ENCODE results near the gene SEC31A.
"Not testable (repeated sequence)": the region's sequence is repeated elsewhere in the genome, so short reads cannot be mapped to it uniquely, and the experiment has no call there.

SEC31A gene, protein sequence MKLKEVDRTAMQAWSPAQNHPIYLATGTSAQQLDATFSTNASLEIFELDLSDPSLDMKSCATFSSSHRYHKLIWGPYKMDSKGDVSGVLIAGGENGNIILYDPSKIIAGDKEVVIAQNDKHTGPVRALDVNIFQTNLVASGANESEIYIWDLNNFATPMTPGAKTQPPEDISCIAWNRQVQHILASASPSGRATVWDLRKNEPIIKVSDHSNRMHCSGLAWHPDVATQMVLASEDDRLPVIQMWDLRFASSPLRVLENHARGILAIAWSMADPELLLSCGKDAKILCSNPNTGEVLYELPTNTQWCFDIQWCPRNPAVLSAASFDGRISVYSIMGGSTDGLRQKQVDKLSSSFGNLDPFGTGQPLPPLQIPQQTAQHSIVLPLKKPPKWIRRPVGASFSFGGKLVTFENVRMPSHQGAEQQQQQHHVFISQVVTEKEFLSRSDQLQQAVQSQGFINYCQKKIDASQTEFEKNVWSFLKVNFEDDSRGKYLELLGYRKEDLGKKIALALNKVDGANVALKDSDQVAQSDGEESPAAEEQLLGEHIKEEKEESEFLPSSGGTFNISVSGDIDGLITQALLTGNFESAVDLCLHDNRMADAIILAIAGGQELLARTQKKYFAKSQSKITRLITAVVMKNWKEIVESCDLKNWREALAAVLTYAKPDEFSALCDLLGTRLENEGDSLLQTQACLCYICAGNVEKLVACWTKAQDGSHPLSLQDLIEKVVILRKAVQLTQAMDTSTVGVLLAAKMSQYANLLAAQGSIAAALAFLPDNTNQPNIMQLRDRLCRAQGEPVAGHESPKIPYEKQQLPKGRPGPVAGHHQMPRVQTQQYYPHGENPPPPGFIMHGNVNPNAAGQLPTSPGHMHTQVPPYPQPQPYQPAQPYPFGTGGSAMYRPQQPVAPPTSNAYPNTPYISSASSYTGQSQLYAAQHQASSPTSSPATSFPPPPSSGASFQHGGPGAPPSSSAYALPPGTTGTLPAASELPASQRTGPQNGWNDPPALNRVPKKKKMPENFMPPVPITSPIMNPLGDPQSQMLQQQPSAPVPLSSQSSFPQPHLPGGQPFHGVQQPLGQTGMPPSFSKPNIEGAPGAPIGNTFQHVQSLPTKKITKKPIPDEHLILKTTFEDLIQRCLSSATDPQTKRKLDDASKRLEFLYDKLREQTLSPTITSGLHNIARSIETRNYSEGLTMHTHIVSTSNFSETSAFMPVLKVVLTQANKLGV

DNA sequence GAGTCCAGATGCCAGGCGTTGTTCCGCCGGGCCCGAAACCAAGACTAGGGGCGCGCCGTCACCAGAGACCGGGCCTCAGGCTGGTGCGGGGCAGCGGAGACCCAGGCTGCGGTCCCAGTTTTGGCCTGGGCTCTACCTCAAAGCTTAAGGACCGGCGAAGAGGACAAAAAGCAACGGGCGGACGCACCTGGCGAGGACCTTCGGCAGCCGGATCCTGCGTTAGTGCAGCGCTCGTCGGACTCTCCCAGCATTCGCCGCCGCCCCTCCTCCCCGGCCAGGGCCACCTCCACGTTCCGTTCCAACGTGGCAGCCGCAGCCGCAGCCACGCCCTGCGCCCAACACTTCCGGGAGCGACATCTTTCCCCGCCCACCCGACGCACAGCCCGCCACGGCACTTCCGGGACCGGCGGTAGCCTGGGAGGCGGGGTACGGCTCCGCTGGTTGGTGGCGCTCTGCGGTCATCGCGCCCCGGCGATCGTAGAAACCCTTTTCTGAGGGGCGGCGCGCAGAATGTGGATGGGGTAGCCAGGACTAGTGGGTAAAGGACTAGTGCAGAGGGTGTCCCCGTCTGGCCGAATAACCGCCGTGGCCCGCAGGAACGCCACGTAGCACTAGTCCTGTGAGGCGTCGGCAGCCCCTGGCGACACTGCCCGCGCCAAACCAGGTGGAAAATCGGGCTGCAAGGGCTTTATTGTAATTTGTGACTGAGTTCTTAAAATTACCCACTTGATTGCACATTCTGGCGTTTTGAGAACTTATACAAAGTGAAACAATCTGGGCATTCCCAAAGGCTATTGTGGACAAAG is at the start of gene SEC31A:
TSS of gene SEC31A (minus strand) at position 253 of the 806 bp plus-strand sequence. CDS start 9,217 bp downstream, outside the sequence.
- peak; percentile 97 for DNase-seq

DNA sequence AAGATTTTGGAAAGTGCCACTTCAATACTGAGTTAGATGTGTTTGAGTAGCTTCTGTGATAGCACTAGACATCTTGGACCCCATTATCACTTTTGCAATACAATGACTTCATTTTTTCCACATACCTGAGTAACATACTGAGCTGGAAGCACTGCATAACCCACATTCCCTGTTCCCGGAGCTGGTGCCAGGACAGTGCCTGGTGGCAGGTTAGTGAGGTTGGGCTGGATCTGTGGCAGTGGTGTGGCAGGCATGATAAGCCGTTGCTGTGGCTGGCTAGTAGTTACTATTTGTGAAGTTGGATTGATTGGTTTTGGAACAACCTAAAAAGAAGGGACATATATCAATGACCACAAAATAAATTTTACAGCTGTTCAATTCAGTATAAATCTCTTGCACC is 48.5 kb upstream of the SEC31A start:
- no peak for DNase-seq

DNA sequence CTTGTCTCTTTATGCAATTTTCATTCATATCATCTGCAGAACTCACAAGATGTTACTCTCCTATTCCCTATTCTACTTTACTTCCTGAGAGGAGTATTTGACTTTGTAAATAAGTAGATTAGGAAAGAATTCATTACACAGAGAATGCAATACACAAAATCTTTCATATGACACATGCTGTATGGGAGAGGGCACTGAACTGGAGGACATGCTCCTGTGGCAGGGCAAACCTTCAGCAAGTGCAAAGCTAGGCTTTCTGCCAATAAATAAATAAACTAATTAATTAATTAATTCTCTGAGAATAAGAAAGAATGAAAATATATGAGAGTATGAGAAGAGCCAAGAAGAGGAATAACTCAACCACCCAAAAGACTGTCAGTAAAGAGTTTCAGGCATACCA is 43.5 kb upstream of the SEC31A start:
- DNase-seq: no peak

DNA sequence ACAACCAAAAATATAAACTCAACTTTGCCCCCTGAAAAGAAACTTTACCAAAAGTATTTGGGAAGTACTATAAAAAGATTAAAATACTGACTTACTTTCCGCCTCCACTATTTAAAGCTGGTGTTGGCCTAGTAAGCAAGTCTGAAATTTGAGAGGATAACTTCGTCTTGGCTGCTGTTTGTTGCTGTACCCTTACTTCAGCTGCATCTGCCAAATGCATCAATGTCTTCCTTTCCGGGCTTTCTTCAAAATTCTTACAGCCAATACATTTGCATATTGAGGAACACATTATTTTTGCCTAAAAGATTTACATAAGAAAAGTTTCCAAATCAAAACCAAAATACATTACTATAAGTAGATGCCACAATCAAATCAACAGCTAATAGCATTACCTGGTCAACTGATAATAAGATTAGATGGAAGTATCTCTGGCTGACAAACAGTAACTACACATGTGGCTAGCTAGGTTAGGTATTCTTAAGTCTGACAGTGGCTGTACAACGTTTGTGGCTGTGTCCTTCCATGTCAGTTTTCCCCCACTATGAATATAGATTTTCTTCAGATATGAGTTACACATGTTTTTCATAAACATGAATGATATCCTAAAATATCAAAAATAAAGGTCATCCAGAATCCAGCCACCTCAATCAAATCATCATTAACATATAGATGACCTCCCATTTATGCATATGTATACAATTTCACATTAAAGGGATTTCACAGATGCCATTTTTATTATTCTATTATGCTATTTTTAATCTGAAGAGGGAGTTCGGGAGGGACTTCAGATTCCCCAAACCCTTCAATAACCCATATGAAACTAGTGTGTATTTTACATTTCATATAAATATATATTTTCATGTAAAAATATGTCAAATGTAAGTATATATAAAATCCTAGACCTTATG is 40.1 kb upstream of the SEC31A start:
- DNase-seq: no peak

DNA sequence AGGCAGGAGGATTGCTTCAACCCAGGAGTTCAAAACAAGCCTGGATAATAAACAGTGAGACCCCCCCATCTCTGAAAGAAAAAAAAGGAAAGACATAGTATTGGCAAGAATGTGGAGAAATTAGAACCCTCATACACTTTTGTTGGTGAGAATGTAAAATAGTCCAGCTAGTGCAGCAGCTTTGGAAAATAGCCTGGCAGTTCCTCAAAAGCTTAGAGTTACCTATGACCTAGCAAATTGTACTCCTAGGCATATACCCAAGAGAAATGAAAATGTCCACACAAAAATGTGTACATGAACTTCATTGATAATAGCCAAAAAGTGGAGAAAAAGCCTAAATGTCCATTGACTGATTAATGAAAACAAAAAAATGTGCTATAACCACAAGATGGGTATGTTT is 30.8 kb upstream of the SEC31A start:
- DNase-seq: no peak

DNA sequence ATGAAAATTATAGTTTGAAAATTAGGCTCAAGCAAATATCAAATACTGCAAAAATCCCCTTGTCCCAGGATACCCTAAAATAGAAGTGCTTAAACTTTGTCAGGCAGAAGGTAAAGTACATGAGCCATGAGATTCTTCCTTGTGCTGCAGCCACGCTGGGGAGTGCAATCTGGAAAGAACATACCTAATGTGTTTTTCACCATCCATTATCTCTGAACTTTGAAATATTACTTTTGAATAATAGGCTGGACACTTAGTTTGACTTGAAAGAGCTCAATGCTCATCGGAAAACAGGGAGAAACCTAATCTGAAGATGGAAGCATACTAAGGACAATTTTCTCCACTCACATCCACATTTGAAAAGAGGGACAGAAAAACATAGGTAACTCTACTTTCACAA is 28.4 kb upstream of the SEC31A start:
- DNase-seq: no peak

DNA sequence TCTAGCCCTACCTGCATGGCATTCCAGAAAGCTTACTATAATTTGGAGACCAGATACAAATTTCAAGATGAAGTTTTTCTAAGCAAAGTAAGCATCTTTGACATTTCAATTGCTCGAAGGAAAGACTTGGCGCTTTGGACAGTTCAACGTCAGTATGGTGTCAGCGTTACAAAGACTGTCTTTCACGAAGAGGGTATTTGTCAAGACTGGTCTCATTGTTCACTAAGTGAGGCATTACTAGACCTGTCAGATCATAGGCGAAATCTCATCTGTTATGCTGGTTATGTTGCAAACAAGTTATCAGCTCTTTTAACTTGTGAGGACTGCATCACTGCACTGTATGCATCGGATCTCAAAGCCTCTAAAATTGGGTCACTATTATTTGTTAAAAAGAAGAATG is 27.1 kb upstream of the SEC31A start:
- no peak for DNase-seq

DNA sequence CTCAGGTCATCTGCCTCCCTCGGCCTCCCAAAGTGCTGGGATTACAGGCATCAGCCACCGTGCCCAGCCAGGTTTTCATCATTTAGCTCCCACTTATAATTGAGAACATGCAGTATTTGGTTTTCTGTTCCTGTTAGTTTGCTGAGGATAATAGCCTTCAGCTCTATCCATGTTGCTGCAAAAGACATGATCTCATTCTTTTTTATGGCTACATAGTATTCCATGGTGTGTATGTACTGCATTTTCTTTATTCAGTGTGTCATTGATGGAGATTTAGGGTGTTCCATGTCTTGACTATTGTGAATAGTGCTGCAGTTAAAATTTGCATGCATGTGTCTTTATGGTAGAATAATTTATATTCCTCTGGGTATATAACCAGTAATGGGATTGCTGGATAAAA is 23.0 kb upstream of the SEC31A start:
- not testable (repeated sequence) for DNase-seq

DNA sequence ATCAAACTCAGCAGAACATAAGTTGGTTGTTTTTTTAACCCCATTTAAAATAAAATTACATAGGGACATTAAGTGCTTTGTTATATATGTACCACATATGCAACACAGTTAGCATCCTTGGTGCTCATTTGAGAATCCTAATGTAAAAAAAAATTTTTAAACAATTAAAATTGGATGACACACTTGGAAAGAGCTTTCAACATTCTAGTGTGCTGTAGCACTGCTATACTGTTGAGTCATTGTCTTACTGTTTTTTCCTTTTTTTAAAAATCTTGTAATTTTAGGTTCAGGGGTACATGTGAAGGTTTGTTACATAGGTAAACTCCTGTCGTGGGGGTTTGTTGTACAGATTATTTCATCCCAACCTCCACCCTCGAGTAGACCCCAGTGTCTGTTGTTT is 22.4 kb upstream of the SEC31A start:
- DNase-seq: no peak

DNA sequence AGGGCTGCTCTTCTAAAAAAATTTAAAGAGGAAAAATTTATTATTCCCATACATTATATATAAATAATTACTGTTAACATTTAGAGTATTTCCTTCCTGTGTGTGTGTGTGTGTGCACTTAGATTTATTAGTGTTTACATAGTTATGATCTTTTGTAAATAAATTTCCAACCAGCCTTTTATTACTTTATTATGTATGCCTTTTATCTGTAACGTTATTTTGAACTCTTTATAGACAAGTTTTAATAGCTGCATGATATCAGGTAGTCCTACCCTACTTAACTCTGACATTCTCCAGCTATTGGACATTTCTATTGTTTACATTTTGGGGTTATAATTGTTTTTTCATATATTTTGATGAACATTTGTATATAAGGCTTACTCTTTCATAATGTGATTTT is 18.4 kb upstream of the SEC31A start:
- no peak for DNase-seq

DNA sequence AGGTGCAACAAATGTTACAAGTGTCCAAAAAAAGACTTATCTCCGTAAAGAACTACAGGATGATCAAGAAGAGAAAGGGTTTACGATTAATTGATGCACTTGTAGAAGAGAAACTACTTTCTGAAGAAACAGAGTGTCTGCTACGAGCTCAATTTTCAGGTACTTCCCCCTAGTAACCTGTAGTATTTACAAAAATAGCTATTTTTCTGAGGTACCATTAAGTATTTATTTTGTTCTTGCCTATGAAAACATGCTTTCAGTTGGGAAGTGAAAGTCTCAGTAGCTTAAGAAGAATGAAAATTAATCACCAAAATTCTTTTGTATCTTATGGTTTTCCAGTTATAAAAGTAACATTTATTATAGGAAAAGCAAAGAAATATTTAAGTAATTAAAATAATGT is 15.5 kb upstream of the SEC31A start:
- no peak for DNase-seq

DNA sequence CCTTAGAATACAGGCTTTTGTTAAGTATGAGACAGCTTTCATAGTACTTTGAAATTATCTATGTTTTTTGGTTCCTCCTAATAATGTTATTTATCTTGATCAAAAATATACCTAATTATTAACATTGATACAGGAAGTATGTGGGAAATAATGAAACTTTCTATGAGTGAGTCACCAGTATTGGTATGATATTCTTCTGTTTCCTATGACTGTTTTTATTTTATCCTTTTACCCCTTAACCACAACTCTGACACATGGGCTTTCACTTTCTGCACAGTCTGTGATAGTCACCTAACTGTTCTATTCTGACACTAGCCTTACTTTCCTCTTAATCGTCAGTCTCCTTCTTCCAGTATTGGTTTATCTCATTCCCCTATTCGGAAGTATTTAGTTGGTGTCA is 14.3 kb upstream of the SEC31A start:
- DNase-seq: no peak

DNA sequence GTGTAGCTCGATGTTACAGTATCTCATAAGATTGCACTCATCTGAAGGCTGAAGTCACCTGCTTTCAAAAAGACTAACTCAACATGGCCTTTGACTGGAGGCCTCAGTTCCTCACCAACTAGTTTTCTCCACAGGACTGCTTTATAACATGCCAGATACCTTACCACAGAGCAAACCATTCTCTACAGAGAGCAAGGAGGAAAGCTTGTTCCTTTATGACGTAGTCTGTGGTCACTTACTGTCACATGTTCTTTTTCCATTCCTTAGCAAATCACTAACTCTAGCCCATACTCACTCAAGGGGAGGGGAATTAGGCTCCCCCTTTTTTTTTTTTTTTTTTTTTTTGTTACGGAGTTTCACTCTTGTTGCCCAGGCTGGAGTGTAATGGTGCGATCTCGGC is 12.8 kb upstream of the SEC31A start:
- DNase-seq: no peak

DNA sequence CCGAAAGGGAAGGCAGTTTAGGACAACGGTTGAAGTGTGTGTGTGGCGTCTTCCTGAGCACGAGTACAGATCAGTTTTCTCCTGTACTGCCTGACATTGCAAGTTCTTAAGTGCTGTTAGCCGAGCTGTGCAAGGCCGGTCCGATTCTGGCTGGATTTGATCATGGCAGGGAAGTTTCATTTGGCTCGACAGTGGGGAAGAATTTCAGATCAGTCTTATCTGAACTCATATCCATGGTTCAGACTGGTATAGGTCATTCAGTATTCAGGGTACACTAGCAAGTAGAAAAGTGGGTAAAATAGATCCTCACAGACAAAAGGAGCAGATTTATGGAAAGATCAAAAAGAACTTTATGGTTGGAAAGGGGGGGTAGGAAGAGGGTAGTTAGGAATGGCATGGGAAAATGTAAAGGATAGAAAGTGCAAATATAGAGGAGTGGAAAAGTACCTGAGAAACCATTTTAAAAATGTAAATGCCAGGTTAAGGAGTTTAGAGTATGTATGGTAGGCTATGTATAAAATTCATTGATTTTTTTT is 10.3 kb upstream of the SEC31A start:
- DNase-seq: no peak

DNA sequence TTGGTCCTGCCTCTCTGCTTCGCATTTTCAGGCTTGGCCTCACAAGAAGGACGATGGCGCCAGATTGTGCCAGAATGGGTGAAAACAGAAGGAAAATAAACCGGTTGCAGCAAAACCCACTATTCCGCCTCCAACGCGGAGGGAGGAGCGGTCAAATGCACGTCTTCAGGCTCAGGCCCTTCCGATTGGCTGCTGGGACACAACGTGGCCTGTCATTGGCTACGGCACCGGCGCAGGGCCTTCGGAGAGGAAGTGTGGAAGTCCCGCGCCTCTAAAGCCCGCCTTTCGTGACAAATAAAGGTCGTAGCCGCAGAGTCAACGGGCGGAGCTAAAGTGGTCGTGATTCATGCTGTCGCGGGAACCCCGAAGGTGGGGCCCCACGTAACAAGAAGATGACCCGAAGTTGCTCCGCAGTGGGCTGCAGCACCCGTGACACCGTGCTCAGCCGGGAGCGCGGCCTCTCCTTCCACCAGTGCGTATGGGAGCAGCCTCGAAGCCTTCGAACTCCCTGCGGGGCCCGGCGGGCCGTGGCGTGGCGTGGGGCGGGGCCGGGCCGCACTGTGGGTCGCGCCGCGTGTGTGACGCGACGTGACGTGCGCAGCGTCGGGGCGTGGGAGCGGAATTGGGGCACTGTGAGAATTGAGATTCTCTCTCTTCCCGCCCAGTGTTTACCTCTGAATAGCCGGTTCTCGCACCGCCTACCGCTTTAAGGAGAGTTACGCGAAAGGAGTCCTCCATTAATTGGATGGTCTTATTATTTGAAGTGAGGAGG is 9.6 kb upstream of the SEC31A start, which contains the start of gene THAP9:
TSS of gene THAP9 (plus strand) at position 325 of the 772 bp plus-strand sequence. CDS start at position 393, 68 bp downstream.
- DNase-seq: peak; percentile 93

DNA sequence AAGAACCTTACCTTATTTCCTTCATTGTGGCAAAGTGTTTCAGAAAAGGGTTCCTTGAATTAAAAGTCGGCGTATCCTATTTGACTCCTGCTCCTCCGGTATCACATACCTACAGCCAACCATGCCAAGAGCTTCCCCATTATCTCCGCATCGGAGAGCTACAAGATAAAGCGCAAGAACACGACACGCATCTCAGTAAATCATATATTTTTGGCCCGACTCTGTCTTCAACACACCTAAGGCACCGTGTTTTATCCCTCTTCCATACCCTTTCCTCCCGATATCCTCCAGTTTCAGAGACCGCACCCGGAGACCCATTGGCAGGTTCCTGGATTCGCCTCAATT is 9.1 kb upstream of the SEC31A start:
- DNase-seq: no peak

DNA sequence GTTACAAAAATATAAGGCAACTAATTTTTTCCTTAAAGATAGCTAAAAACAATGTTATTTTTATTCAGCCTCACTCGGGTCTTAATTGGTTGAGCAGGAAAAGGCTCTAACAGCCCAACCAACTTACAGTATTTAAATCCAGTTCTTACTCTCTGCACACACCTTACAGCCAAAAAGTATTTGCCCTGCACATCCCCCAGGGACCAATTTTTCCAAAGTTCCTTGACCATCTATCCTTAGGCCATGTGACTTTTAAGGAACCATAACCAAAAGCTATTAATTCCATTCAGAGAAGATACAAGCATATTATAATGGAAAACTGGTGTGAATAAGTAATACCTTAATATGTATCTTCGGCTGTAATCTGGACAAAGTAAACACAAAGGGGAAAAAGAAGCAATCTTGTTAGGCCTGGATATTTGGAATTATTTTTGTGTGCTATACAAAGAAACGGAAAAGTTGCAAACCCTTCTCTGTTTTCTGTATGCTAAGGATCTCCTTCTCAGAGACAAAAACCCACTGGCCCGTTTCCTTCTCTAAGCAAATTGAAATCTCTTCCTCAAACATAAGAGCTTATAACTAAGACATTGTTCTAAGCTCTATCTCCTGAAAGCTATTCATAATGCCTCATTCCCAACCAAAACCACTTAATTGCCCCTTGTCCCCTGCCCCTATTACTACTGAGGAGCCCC is 8.6 kb upstream of the SEC31A start:
- DNase-seq: no peak

DNA sequence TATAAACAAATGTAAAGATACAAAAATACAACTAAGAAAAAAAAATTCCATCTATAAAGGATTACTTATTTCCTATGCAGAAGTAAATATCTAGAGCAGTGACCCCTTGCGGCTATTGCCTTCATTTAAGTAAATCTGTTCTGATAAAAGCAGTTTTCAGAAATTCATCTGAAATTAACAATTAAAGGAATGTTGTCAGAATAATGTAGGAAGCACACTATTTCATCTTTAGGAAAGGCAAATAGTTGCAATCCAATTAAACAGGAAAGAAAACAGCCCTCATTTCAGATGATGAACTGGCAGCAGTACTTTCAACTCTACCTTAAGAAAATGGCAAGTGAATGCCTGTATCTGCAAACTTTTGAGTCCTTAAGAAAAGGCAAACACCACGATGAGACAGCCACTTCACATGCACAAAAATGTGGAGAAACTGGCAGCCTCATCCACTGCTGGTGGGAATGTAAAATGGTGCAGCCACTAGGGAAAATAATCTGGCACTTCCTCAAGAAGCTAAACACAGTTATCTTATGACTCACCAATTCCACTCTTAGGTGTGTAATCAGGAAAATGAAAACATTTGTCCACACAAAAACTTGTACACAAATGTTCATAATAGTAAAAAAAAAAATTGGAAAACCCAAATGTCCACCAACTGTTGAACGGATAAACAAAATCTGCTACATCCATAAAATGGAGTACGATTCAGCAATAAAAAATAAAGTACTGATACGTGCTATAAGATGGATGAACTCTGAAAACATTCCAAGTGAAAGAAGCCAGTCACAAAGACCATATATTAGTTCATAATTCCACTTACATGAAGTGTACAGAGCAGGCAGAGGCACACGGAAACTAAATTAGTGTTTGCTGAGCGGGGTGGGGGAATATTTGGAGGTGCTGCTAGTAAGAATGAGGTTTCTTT is 7.6 kb upstream of the SEC31A start:
- no peak for DNase-seq
